ENCODE measurements around the gene IFRD1.
"Not testable (repeated sequence)": the region's sequence is repeated elsewhere in the genome, so short reads cannot be mapped to it uniquely, and the experiment has no call there.

The IFRD1 gene

DNA sequence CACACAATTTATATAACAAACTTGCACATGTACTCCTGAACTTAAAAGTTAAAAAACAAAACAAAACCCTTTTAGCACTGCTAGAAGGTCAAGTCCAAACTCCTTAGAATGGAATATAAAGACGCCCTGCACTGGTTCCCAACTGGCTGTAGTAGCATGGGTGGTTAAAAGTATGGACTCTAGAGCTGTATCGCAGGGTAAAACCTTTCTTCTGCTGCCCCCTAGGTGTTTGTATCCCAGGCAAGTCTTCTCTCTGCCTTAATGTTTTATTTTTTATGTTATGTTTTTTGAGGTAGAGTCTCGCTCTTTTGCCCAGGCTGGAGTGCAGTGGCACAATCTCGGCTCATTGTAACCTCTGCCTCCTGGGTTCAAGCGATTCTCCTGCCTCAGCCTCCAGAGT lies 65.7 kb downstream of the IFRD1 start:
- no peak for DNase-seq (ENCODE audit: low read depth in 2 of 2)

GRCh38 chr7:112516418-112516817 lies 66.2 kb downstream of the IFRD1 start:
- DNase-seq (ENCODE audit: low read depth in 2 of 2): not testable (repeated sequence)

GRCh38 chr7:112517487-112517886 lies 67.2 kb downstream of the IFRD1 start:
- DNase-seq (ENCODE audit: low read depth in 2 of 2): no peak

GRCh38 chr7:112520787-112521186 lies 70.5 kb downstream of the IFRD1 start:
- DNase-seq (ENCODE audit: low read depth in 2 of 2): no peak

DNA sequence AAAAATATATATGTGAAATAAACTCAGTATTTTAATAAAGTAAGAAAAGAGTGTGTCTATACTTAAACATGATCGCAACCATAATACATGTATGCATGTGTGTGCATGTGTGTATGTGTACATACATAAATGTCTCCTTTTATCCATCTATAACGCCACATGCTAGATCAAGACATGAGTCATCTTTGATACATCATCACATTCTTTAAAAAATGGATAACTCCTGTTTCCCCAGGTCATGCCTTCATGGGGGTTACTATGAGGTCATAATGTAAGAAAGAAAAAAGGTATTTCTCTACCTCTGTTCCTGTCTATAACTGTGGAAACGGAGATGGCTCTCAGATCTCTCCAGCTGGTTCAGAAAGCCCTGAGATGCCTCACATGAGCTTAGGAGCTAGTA lies 71.7 kb downstream of the IFRD1 start:
- DNase-seq (ENCODE audit: low read depth in 2 of 2): no peak

DNA sequence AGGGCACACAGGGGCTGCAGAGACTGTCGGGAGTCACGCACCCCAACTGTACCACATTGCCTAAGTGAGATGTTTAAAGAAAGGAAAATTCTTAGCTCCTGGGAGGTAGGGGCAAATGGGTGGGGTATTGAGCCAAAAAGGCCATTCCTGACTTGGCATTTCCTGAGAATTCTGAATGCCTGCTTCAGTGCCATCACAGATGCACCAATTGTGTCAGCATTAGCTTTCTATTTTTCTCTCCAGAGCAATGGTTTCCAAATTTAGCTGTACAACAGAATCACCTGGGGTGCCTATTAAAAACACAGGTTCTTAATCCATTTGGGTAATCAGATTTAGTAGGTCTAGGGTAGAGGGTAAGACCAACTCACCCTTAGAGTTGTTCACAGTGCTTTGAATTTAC lies 73.6 kb downstream of the IFRD1 start:
- DNase-seq (ENCODE audit: low read depth in 2 of 2): no peak
